Large intestine (tissue), 3 donors: ENCODE results near the gene CYBC1. TPM values are rescaled to one million over a fixed set of nuclear protein-coding genes. Genes with fewer than 3 reads are reported as not detected.

ENCODE experiments used
- DNase-seq, 2 donors: peaks; one replicate each; pipeline versions ENCODE4 v3.0.0 to v3.0.0-alpha.2; 2013
- H3K27ac ChIP-seq: one replicate; pipeline ENCODE4 v1.5.1; 2013; ENCODE audit warnings: low read length
- H3K27me3 ChIP-seq: 2 replicates; pipeline ENCODE4 v1.6.1; 2013; ENCODE audit warnings: low read length; ENCODE audit not compliant: control insufficient read depth, insufficient read depth
- H3K36me3 ChIP-seq: 2 replicates; pipeline ENCODE4 v1.6.1; 2013; ENCODE audit warnings: low read length; ENCODE audit not compliant: control insufficient read depth, insufficient read depth
- H3K4me1 ChIP-seq: one replicate; pipeline ENCODE4 v1.6.1; 2013; ENCODE audit warnings: low read length; ENCODE audit not compliant: control insufficient read depth, insufficient read depth
- H3K4me3 ChIP-seq: one replicate; pipeline ENCODE4 v1.5.1; 2013; ENCODE audit warnings: low read length
- H3K9me3 ChIP-seq: one replicate; pipeline ENCODE4 v1.6.1; 2013; ENCODE audit warnings: mild to moderate bottlenecking, low read depth, low read length, moderate library complexity; ENCODE audit not compliant: control insufficient read depth
- WGBS: methylation state at CpG from one replicate; pipeline ENCODE4 v1.1.5; 2013; ENCODE audit warnings: low lambda C conversion rate; ENCODE audit not compliant: insufficient coverage; 5-methylcytosine and 5-hydroxymethylcytosine counted together
- polyA plus RNA-seq: library from polyadenylated mRNA; unstranded; fragments of 120-200 nt; gene quantifications from one replicate; pipeline ENCODE4 v1.2.1, GENCODE V29; 2013

The CYBC1 gene
- polyA plus RNA-seq, 1 donor = 60.4 TPM

GRCh38 chr17:82449131-82449882 lies 1.2 kb downstream of the CYBC1 start:
- Histone ChIP-seq H3K4me3 (peak overlapping the region; percentile 65), H3K36me3 (peaks cover 6% of the 10 kb centered on the region), H3K27ac (peak overlapping the region; percentile 4), H3K27me3 (no peaks in the 10 kb centered on the region), H3K4me1 (peaks cover 9% of the 10 kb centered on the region), H3K9me3 (peaks cover 17% of the 10 kb centered on the region)
- no peak for DNase-seq
- 80% methylated on average over 1 of the region's 30 CpGs for WGBS

GRCh38 chr17:82447876-82448275 lies 2.7 kb downstream of the CYBC1 start:
- peaks cover 9% of the 10 kb centered on the region for H3K4me1 ChIP-seq
- H3K36me3 ChIP-seq = peaks cover 16% of the 10 kb centered on the region
- peaks cover 7% of the 10 kb centered on the region for H3K9me3 ChIP-seq
- WGBS = no CpG with 5 or more reads among the region's 11 CpGs
- no peak for DNase-seq
- no peak overlapping the region for H3K27ac ChIP-seq
- no peak overlapping the region for H3K4me3 ChIP-seq
- H3K27me3 ChIP-seq = no peaks in the 10 kb centered on the region

- peaks cover 8% of the 10 kb centered on the region for H3K9me3 ChIP-seq
- peaks cover 28% of the 10 kb centered on the region for H3K36me3 ChIP-seq
- no CpG with 5 or more reads among the region's 12 CpGs for WGBS
- no peak for DNase-seq
- H3K27ac ChIP-seq = no peak overlapping the region
- H3K27me3 ChIP-seq = no peaks in the 10 kb centered on the region
- no peak overlapping the region for H3K4me3 ChIP-seq
- H3K4me1 ChIP-seq = peaks cover 9% of the 10 kb centered on the region
Observed at GRCh38 chr17:82446649-82447048, 3.9 kb downstream of the CYBC1 start.

GRCh38 chr17:82446124-82446523 lies 4.4 kb downstream of the CYBC1 start:
- no peak overlapping the region for H3K4me3 ChIP-seq
- no peak overlapping the region for H3K27ac ChIP-seq
- H3K4me1 ChIP-seq = peaks cover 9% of the 10 kb centered on the region
- H3K9me3 ChIP-seq = peaks cover 8% of the 10 kb centered on the region
- H3K36me3 ChIP-seq = peaks cover 28% of the 10 kb centered on the region
- H3K27me3 ChIP-seq = no peaks in the 10 kb centered on the region
- DNase-seq = no peak
- WGBS = 100% methylated on average over 1 of the region's 15 CpGs

- no CpG with 5 or more reads among the region's 13 CpGs for WGBS
- Histone ChIP-seq H3K27ac (no peak overlapping the region), H3K4me1 (peaks cover 9% of the 10 kb centered on the region), H3K27me3 (no peaks in the 10 kb centered on the region), H3K4me3 (no peak overlapping the region), H3K9me3 (peaks cover 8% of the 10 kb centered on the region), H3K36me3 (peaks cover 28% of the 10 kb centered on the region)
- DNase-seq = no peak
Observed at GRCh38 chr17:82445542-82445941, 5.0 kb downstream of the CYBC1 start.

- H3K36me3 ChIP-seq = peaks cover 28% of the 10 kb centered on the region
- WGBS = no CpG with 5 or more reads among the region's 19 CpGs
- H3K4me1 ChIP-seq = peaks cover 9% of the 10 kb centered on the region
- H3K4me3 ChIP-seq = no peak overlapping the region
- peaks cover 8% of the 10 kb centered on the region for H3K9me3 ChIP-seq
- DNase-seq = no peak
- H3K27ac ChIP-seq = no peak overlapping the region
- H3K27me3 ChIP-seq = no peaks in the 10 kb centered on the region
Observed at GRCh38 chr17:82444941-82445521, 5.5 kb downstream of the CYBC1 start.

- 90% methylated on average over 2 of the region's 35 CpGs for WGBS
- Histone ChIP-seq H3K27me3 (no peaks in the 10 kb centered on the region), H3K9me3 (peaks cover 4% of the 10 kb centered on the region), H3K4me3 (no peak overlapping the region), H3K27ac (no peak overlapping the region), H3K36me3 (peaks cover 32% of the 10 kb centered on the region), H3K4me1 (peaks cover 2% of the 10 kb centered on the region)
- DNase-seq = no peak
Observed at GRCh38 chr17:82444284-82444893, 6.2 kb downstream of the CYBC1 start.

- peaks cover 34% of the 10 kb centered on the region for H3K36me3 ChIP-seq
Observed at GRCh38 chr17:82443465-82444283, 6.9 kb downstream of the CYBC1 start.

GRCh38 chr17:82442643-82443464 lies 7.7 kb downstream of the CYBC1 start:
- no peak for DNase-seq
- H3K27me3 ChIP-seq = no peaks in the 10 kb centered on the region
- peaks cover 34% of the 10 kb centered on the region for H3K36me3 ChIP-seq

More at GRCh38 chr17:82443465-82444283, 6.9 kb downstream of the CYBC1 start:
- H3K4me3 ChIP-seq = no peak overlapping the region
- H3K4me1 ChIP-seq = no peaks in the 10 kb centered on the region
- peaks cover 7% of the 10 kb centered on the region for H3K9me3 ChIP-seq
- DNase-seq = no peak
- no CpG with 5 or more reads among the region's 40 CpGs for WGBS
- H3K27ac ChIP-seq = no peak overlapping the region
- H3K27me3 ChIP-seq = no peaks in the 10 kb centered on the region

More at GRCh38 chr17:82442643-82443464, 7.7 kb downstream of the CYBC1 start:
- H3K4me1 ChIP-seq = no peaks in the 10 kb centered on the region
- no peak overlapping the region for H3K4me3 ChIP-seq
- peaks cover 7% of the 10 kb centered on the region for H3K9me3 ChIP-seq
- WGBS = no CpG with 5 or more reads among the region's 28 CpGs
- H3K27ac ChIP-seq = no peak overlapping the region
